WTC11 (cell line): ENCODE measurements around the gene SMIM20.

Experiments used
- ATF2 ChIP-seq: sonication (generic); formaldehyde crosslinking; IDR thresholded peaks from 2 replicates; pipeline ENCODE4 v1.8.1; 2022; ENCODE audit warnings: low read depth, missing genetic modification reagents, borderline replicate concordance
- CREB1 ChIP-seq: sonication (generic); formaldehyde crosslinking; IDR thresholded peaks from 2 replicates; pipeline ENCODE4 v1.8.0; 2023; ENCODE audit warnings: mild to moderate bottlenecking, missing genetic modification reagents
- CTCF ChIP-seq: fragments of 200-600 bp; IDR thresholded peaks from 2 replicates; pipeline ENCODE4 v1.8.0; 2022; ENCODE audit warnings: antibody characterized with exemption
- ELF4 ChIP-seq: sonication (generic); formaldehyde crosslinking; IDR thresholded peaks from 2 replicates; pipeline ENCODE4 v1.8.1; 2022; ENCODE audit warnings: low read depth, mild to moderate bottlenecking, moderate library complexity, missing genetic modification reagents
- FOXP4 ChIP-seq: sonication (generic); formaldehyde crosslinking; IDR thresholded peaks from 2 replicates; pipeline ENCODE4 v1.8.0; 2022; ENCODE audit warnings: mild to moderate bottlenecking, missing genetic modification reagents
- MAX ChIP-seq: sonication (generic); formaldehyde crosslinking; IDR thresholded peaks from 2 replicates; pipeline ENCODE4 v1.8.0; 2022; ENCODE audit warnings: mild to moderate bottlenecking, missing genetic modification reagents
- SMAD3 ChIP-seq: sonication (generic); formaldehyde crosslinking; IDR thresholded peaks from 2 replicates; pipeline ENCODE4 v1.8.0; 2022; ENCODE audit warnings: missing genetic modification reagents, mild to moderate bottlenecking, borderline replicate concordance
- SP1 ChIP-seq: sonication (generic); formaldehyde crosslinking; conservative IDR thresholded peaks from 2 replicates; pipeline ENCODE4 v1.8.1; 2022; ENCODE audit warnings: missing genetic modification reagents
- TEAD4 ChIP-seq: sonication (generic); formaldehyde crosslinking; IDR thresholded peaks from 2 replicates; pipeline ENCODE4 v1.8.0; 2022; ENCODE audit warnings: mild to moderate bottlenecking, missing genetic modification reagents
- ZNF121 ChIP-seq: sonication (generic); formaldehyde crosslinking; IDR thresholded peaks from 2 replicates; pipeline ENCODE4 v1.8.0; 2023; ENCODE audit warnings: missing genetic modification reagents
- ZNF317 ChIP-seq: sonication (generic); formaldehyde crosslinking; IDR thresholded peaks from 2 replicates; pipeline ENCODE4 v1.8.1; 2023; ENCODE audit warnings: low read depth, mild to moderate bottlenecking, moderate library complexity, missing genetic modification reagents, borderline replicate concordance
- TF ChIP-seq, protein P1 (sequence below): sonication (generic); formaldehyde crosslinking; IDR thresholded peaks from 2 replicates; pipeline ENCODE4 v1.8.0; 2023; ENCODE audit warnings: missing genetic modification reagents

DNA sequence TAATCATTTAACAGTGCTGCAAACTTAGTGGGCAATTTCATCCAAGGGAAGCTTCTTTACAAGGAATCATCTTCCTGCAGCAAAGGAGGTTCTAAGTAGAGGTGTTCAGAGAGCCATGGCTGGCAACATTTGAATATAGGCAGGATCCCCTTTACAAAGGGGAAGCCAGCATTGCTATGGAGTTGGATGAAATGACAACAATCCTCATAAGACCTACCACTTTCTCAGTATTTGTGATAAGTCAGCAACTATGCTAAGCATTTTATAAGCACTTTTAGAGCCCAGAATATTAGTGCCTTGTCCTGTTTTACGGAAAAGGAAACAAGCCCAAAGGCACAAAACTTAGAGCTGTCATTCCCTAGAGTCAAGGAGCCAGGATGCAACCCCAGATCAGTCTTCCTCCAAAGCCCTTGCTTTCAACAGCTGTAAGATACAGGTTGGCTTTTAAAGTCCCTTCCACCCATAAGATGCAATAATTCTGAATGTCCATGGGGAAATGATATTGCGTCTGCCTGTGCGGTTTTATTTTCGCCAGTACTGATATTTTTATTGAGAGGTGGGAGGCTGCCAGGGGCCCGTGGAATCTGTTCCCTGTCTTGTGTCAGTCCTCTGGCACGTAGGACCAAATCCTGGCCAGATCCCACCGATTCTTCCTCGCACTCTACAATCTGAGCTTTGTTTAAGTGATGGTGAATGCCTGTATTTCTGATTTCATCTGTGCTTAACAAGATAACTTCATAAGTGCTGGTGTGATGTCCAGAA is 59.1 kb downstream of the SMIM20 start:
- TF ChIP-seq MAX (CRISPR knock-in tag) (no peak), ZNF121 (CRISPR knock-in tag) (no peak), CTCF (no peak), FOXP4 (CRISPR knock-in tag) (no peak), ZNF317 (CRISPR knock-in tag) (no peak), TEAD4 (CRISPR knock-in tag) (no peak), SP1 (CRISPR knock-in tag) (no peak), CREB1 (no peak), SMAD3 (CRISPR knock-in tag) (no peak), ELF4 (no peak), ATF2 (no peak)
- TF ChIP-seq, protein P1, sequence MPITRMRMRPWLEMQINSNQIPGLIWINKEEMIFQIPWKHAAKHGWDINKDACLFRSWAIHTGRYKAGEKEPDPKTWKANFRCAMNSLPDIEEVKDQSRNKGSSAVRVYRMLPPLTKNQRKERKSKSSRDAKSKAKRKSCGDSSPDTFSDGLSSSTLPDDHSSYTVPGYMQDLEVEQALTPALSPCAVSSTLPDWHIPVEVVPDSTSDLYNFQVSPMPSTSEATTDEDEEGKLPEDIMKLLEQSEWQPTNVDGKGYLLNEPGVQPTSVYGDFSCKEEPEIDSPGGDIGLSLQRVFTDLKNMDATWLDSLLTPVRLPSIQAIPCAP, result no peak
